Activated CD4-positive, alpha-beta T cell treated with anti-CD3 and anti-CD28 coated beads for 36 hours (primary cell): ENCODE data around the gene OTOGL. TPM values are rescaled to one million over a fixed set of nuclear protein-coding genes. Genes with fewer than 3 reads are reported as not detected.

Source experiments
- ATAC-seq: fragments of 200-7000 bp; cut with Tn5 transposase; one replicate; pipeline ENCODE4 v1.10.0; 2021; ENCODE audit warnings: mild to moderate bottlenecking, moderate library complexity
- CTCF ChIA-PET: fragments of 350-600 bp; sonication (Branson Sonifier 250); formaldehyde crosslinking; loops from one replicate; lab custom pipeline; 2021; ENCODE audit warnings: antibody characterized with exemption; lab: Charles Lee
- POLR2A ChIA-PET: fragments of 350-600 bp; sonication (Branson Sonifier 250); formaldehyde crosslinking; loops from one replicate; lab custom pipeline; 2021; ENCODE audit warnings: antibody characterized with exemption, inconsistent platforms; lab: Charles Lee
- DNase-seq: peaks from one replicate; pipeline ENCODE4 v3.0.0-alpha.2; 2020
- H3K27ac Mint-ChIP-seq: one replicate; pipeline ENCODE4 v1.8.0; 2021; ENCODE audit warnings: mixed read lengths
- H3K27me3 Mint-ChIP-seq: one replicate; pipeline ENCODE4 v1.8.0; 2021; ENCODE audit warnings: mixed read lengths
- H3K36me3 Mint-ChIP-seq: one replicate; pipeline ENCODE4 v1.8.0; 2021; ENCODE audit warnings: low read depth, mixed read lengths
- H3K4me1 Mint-ChIP-seq: one replicate; pipeline ENCODE4 v1.8.0; 2021; ENCODE audit warnings: mixed read lengths
- H3K4me3 Mint-ChIP-seq: one replicate; pipeline ENCODE4 v1.8.0; 2021; ENCODE audit warnings: mild to moderate bottlenecking, moderate library complexity, mixed read lengths
- H3K9me3 Mint-ChIP-seq: one replicate; pipeline ENCODE4 v1.8.0; 2021; ENCODE audit warnings: low read depth, mixed read lengths
- intact Hi-C, 2 experiments: fragments of 100-400 bp; cut with DNase I in 1 of 2; cut with micrococcal nuclease in 1 of 2; formaldehyde crosslinking; loops; one replicate each; pipeline versions ENCODE4 v1.14.2 to v1.15.1; 2022 to 2024; cut with DNase I, micrococcal nuclease
- total RNA-seq, 2 experiments: library from RNA; stranded (reverse); gene quantifications; one replicate each; pipeline ENCODE4 v1.2.3, GENCODE V29; 2021

Gene OTOGL
- total RNA-seq, 2 experiments from 2014 or later = not detected

GRCh38 chr12:80400571-80400991 lies 301.2 kb downstream of the OTOGL start:
- Mint-ChIP-seq H3K4me1 (no peaks in the 10 kb centered on the region), H3K9me3 (no peaks in the 10 kb centered on the region), H3K27me3 (peaks cover 9% of the 10 kb centered on the region), H3K4me3 (no peak overlapping the region), H3K27ac (no peak overlapping the region), H3K36me3 (no peaks in the 10 kb centered on the region)
- DNase-seq (no peak), ATAC-seq (no peak)
- CTCF ChIA-PET = interaction anchor here (2.1 kb wide), 1 partner anchor 11 kb away, joined by 7 read pairs; no protein-coding TSS in a partner anchor
- intact Hi-C loops = no loop called here
- POLR2A ChIA-PET = no interaction called here

- Mint-ChIP-seq H3K9me3 (no peaks in the 10 kb centered on the region), H3K36me3 (no peaks in the 10 kb centered on the region), H3K4me3 (no peak overlapping the region), H3K4me1 (no peaks in the 10 kb centered on the region), H3K27me3 (peaks cover 9% of the 10 kb centered on the region), H3K27ac (no peak overlapping the region)
- intact Hi-C loops = no loop called here
- DNase-seq (no peak), ATAC-seq (no peak)
- ChIA-PET CTCF (interaction anchor here (0.7 to 2.1 kb wide), 2 partner anchors 11 to 48 kb away, joined by 3 to 7 read pairs; no protein-coding TSS in a partner anchor), POLR2A (no interaction called here)
These were observed 301.9 kb downstream of the OTOGL start for GRCh38 chr12:80401191-80401590.

- CTCF ChIA-PET = no interaction called here
- POLR2A ChIA-PET = no interaction called here
These were observed 305.3 kb downstream of the OTOGL start for GRCh38 chr12:80404629-80405028.

GRCh38 chr12:80406253-80406652 lies 306.9 kb downstream of the OTOGL start:
- ChIA-PET POLR2A (no interaction called here), CTCF (no interaction called here)
- no peak for DNase-seq
- Mint-ChIP-seq H3K4me1 (no peaks in the 10 kb centered on the region), H3K27ac (no peak overlapping the region), H3K4me3 (no peak overlapping the region), H3K36me3 (no peaks in the 10 kb centered on the region), H3K9me3 (no peaks in the 10 kb centered on the region), H3K27me3 (no peaks in the 10 kb centered on the region)
- intact Hi-C loops = no loop called here
- no peak for ATAC-seq

More at GRCh38 chr12:80404629-80405028, 305.3 kb downstream of the OTOGL start:
- Mint-ChIP-seq H3K36me3 (no peaks in the 10 kb centered on the region), H3K27me3 (peaks cover 8% of the 10 kb centered on the region), H3K4me1 (no peaks in the 10 kb centered on the region), H3K4me3 (no peak overlapping the region), H3K9me3 (no peaks in the 10 kb centered on the region), H3K27ac (no peak overlapping the region)
- DNase-seq (no peak), ATAC-seq (no peak)
- intact Hi-C loops = no loop called here

GRCh38 chr12:80411787-80412186 lies 312.4 kb downstream of the OTOGL start:
- ATAC-seq = no peak
- no peaks in the 10 kb centered on the region for H3K9me3 Mint-ChIP-seq
- no peaks in the 10 kb centered on the region for H3K4me1 Mint-ChIP-seq
- no peaks in the 10 kb centered on the region for H3K27me3 Mint-ChIP-seq
- H3K4me3 Mint-ChIP-seq = no peak overlapping the region
- intact Hi-C loops = loop anchor here (2.0 to 10.0 kb wide), 4 partner anchors 351 to 1215 kb away; no protein-coding TSS in a partner anchor
- H3K27ac Mint-ChIP-seq = no peak overlapping the region
- ChIA-PET CTCF (interaction anchor here (0.8 to 1.6 kb wide), 5 partner anchors 10 to 140 kb away, joined by 3 to 7 read pairs (median 3); no protein-coding TSS in a partner anchor), POLR2A (no interaction called here)
- H3K36me3 Mint-ChIP-seq = no peaks in the 10 kb centered on the region
- no peak for DNase-seq

- no peaks in the 10 kb centered on the region for H3K27me3 Mint-ChIP-seq
- ChIA-PET POLR2A (no interaction called here), CTCF (interaction anchor here (0.8 to 1.6 kb wide), 5 partner anchors 11 to 140 kb away, joined by 3 to 7 read pairs (median 3); no protein-coding TSS in a partner anchor)
- H3K4me1 Mint-ChIP-seq = no peaks in the 10 kb centered on the region
- H3K9me3 Mint-ChIP-seq = no peaks in the 10 kb centered on the region
- no peak overlapping the region for H3K4me3 Mint-ChIP-seq
- ATAC-seq (no peak), DNase-seq (no peak)
- no peak overlapping the region for H3K27ac Mint-ChIP-seq
- no peaks in the 10 kb centered on the region for H3K36me3 Mint-ChIP-seq
- intact Hi-C loops = loop anchor here (2.0 to 10.0 kb wide), 4 partner anchors 350 to 1214 kb away; no protein-coding TSS in a partner anchor
These were observed 313.1 kb downstream of the OTOGL start for GRCh38 chr12:80412343-80412953.

GRCh38 chr12:80413462-80413861 lies 314.1 kb downstream of the OTOGL start:
- CTCF ChIA-PET = no interaction called here
- H3K4me3 Mint-ChIP-seq = no peak overlapping the region
- intact Hi-C loops = loop anchor here (2.0 to 10.0 kb wide), 4 partner anchors 349 to 1213 kb away; no protein-coding TSS in a partner anchor

GRCh38 chr12:80415466-80415865 lies 316.1 kb downstream of the OTOGL start:
- no peaks in the 10 kb centered on the region for H3K27me3 Mint-ChIP-seq
- no peaks in the 10 kb centered on the region for H3K4me1 Mint-ChIP-seq
- POLR2A ChIA-PET = no interaction called here
- H3K36me3 Mint-ChIP-seq = no peaks in the 10 kb centered on the region
- H3K4me3 Mint-ChIP-seq = no peak overlapping the region
- no peak for DNase-seq
- H3K9me3 Mint-ChIP-seq = no peaks in the 10 kb centered on the region
- intact Hi-C loops = loop anchor here in 1 of 2 experiments (10.0 kb wide), 1 partner anchor 709 kb away; no protein-coding TSS in a partner anchor
- CTCF ChIA-PET = no interaction called here
- no peak overlapping the region for H3K27ac Mint-ChIP-seq
- no peak for ATAC-seq

More at GRCh38 chr12:80413462-80413861, 314.1 kb downstream of the OTOGL start:
- Mint-ChIP-seq H3K4me1 (no peaks in the 10 kb centered on the region), H3K36me3 (no peaks in the 10 kb centered on the region), H3K9me3 (no peaks in the 10 kb centered on the region), H3K27ac (no peak overlapping the region), H3K27me3 (no peaks in the 10 kb centered on the region)
- POLR2A ChIA-PET = no interaction called here
- no peak for DNase-seq
- ATAC-seq = no peak

GRCh38 chr12:80419644-80420043 lies 320.3 kb downstream of the OTOGL start:
- intact Hi-C loops = loop anchor here in 1 of 2 experiments (10.0 kb wide), 1 partner anchor 705 kb away; no protein-coding TSS in a partner anchor
- no peak overlapping the region for H3K4me3 Mint-ChIP-seq
- no peaks in the 10 kb centered on the region for H3K27me3 Mint-ChIP-seq
- H3K4me1 Mint-ChIP-seq = no peaks in the 10 kb centered on the region
- no peak for DNase-seq
- H3K27ac Mint-ChIP-seq = no peak overlapping the region
- no peaks in the 10 kb centered on the region for H3K9me3 Mint-ChIP-seq
- CTCF ChIA-PET = no interaction called here
- POLR2A ChIA-PET = no interaction called here
- ATAC-seq = no peak
- H3K36me3 Mint-ChIP-seq = no peaks in the 10 kb centered on the region

GRCh38 chr12:80420075-80420474 lies 320.7 kb downstream of the OTOGL start:
- CTCF ChIA-PET = no interaction called here
- no peak overlapping the region for H3K27ac Mint-ChIP-seq
- POLR2A ChIA-PET = no interaction called here
- DNase-seq = no peak
- no peak for ATAC-seq
- no peaks in the 10 kb centered on the region for H3K36me3 Mint-ChIP-seq
- no peak overlapping the region for H3K4me3 Mint-ChIP-seq
- no peaks in the 10 kb centered on the region for H3K9me3 Mint-ChIP-seq
- H3K4me1 Mint-ChIP-seq = no peaks in the 10 kb centered on the region
- intact Hi-C loops = no loop called here
- H3K27me3 Mint-ChIP-seq = no peaks in the 10 kb centered on the region

- no peaks in the 10 kb centered on the region for H3K27me3 Mint-ChIP-seq
- ChIA-PET CTCF (no interaction called here), POLR2A (no interaction called here)
- no peaks in the 10 kb centered on the region for H3K9me3 Mint-ChIP-seq
- no peak overlapping the region for H3K27ac Mint-ChIP-seq
- H3K4me1 Mint-ChIP-seq = no peaks in the 10 kb centered on the region
- ATAC-seq (no peak), DNase-seq (no peak)
- H3K36me3 Mint-ChIP-seq = no peaks in the 10 kb centered on the region
- intact Hi-C loops = no loop called here
- H3K4me3 Mint-ChIP-seq = no peak overlapping the region
These were observed 323.2 kb downstream of the OTOGL start for GRCh38 chr12:80422550-80422949.
